Erythroblast (primary cell): ENCODE measurements around the gene CA10.

ENCODE experiments used
- DNase-seq, 2 experiments: peaks; one replicate each; lab custom pipeline; 2025; lab: John Stamatoyannopoulos, UW
- GATA1 ChIP-seq: IDR thresholded peaks from 2 replicates; pipeline ENCODE4 v1.6.1; 2011; ENCODE audit warnings: low read depth, mild to moderate bottlenecking, control low read depth, low read length, moderate library complexity
- POLR2A ChIP-seq: IDR thresholded peaks from 2 replicates; pipeline ENCODE4 v1.6.1; 2011; ENCODE audit warnings: mild to moderate bottlenecking, low read length

The CA10 gene

GRCh38 chr17:51830451-51830850, 328.1 kb downstream of the CA10 start:
- no peak for TF ChIP-seq GATA1
- TF ChIP-seq POLR2A = no peak
- no peak for DNase-seq

DNA sequence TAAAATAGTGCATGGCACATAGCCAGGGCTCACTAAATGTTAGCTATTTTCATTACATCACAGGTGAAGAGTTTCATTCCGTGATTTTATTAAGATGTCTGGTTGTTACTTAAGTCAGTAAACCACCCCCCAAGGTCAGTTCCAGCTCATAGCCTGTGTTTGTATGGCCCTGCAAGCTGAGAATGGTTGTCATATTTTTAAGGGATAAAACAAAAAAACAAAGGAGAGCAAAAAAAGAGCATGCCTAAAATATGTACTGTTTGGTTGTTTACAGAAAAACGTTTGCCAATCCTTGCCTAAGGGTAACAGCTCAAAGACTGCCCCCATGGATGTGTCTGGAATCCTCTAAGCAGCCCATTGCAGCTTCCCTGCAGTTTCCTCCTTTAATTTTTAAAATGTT, 329.6 kb downstream of the CA10 start:
- TF ChIP-seq POLR2A (no peak), GATA1 (no peak)
- no peak for DNase-seq

GRCh38 chr17:51827140-51827539, 331.4 kb downstream of the CA10 start:
- no peak for DNase-seq
- TF ChIP-seq GATA1 = no peak
- TF ChIP-seq POLR2A = no peak

GRCh38 chr17:51820766-51821165, 337.7 kb downstream of the CA10 start:
- DNase-seq = no peak
- TF ChIP-seq POLR2A (no peak), GATA1 (no peak)

DNA sequence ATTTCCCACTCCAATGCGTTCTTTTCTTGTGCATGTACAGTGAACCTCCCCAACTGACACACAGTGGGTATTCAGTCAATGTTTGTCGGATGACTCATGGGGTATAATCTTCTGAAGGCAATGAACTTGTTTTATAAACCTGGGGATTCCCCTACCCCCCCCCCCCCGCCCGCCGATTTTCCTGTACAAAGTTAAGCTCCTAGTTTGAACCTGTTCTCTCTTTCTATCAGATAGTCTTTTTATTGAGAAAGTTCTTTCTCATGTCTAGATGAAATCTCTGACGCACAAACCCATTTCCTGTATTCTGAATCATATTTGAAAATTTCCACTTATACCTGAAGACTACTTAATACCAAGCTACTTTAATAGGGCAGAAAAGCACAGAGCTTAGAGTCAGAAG, 338.3 kb downstream of the CA10 start:
- no peak for TF ChIP-seq GATA1
- no peak for DNase-seq

- TF ChIP-seq GATA1 (no peak), POLR2A (no peak)
- no peak for DNase-seq
Observed at GRCh38 chr17:51819341-51820219, 338.9 kb downstream of the CA10 start.

GRCh38 chr17:51818777-51819176, 339.7 kb downstream of the CA10 start:
- DNase-seq = no peak
- TF ChIP-seq POLR2A = no peak
- TF ChIP-seq GATA1 = no peak

GRCh38 chr17:51817955-51818354, 340.6 kb downstream of the CA10 start:
- TF ChIP-seq GATA1 = no peak
- DNase-seq = no peak

DNA sequence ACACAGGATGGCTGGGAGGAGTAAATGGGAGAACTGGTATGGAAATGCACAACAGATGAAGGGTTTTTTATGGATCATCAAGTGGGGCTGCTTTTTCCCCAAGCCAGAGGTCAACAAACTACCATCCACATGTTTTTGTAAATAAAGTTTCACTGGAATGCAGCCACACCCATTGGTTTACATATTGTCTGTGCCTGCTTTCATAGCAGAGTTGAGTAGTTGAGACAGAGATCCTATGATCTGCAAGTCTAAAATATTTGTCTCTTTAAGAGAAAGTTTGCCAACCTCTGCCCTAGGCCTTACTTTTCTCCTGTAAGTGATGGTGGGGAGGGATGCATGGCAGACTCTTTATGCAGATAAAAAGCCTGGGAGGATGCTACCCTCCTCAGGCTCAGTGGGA, 341.4 kb downstream of the CA10 start:
- no peak for DNase-seq
- TF ChIP-seq POLR2A (no peak), GATA1 (no peak)

DNA sequence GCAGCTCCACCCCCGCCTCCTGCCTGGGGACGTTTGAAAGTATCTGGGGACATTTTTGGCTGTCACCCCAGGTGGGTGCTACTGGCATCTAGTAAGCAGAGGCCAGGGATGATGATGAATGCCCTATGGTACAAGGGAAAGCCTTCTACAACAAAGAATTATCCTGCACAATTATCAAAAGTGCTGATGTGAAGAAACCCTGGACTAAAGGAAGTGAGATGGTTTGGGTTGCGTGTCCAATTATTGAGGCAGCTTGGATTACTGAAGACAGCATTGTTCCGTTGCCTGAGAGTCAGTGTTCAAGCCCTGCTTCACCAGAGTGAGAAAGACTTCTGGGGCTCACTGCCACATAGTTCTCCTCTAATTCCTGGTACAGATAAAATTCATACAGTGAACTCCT, 343.4 kb downstream of the CA10 start:
- TF ChIP-seq POLR2A = no peak
- no peak for DNase-seq

DNA sequence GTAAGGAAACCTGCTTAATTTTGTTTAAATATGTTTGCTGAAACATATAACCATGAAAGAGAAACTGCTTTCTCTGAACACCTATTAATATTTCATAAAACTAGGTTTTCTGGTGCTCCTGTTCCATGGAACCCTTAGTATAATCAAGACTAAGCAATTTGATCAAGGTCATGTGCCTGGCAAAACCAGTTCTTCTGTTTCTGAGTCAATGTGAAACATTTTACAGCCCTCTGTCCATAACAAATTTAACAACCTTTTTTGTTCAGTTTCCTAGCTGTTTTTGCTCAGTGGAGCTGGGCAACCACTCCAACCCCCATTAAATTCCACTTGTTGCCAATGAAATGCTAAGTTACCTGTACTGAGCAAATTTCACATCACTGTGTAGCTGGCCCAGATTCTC, 344.0 kb downstream of the CA10 start:
- TF ChIP-seq GATA1 (no peak), POLR2A (no peak)
- no peak for DNase-seq

DNA sequence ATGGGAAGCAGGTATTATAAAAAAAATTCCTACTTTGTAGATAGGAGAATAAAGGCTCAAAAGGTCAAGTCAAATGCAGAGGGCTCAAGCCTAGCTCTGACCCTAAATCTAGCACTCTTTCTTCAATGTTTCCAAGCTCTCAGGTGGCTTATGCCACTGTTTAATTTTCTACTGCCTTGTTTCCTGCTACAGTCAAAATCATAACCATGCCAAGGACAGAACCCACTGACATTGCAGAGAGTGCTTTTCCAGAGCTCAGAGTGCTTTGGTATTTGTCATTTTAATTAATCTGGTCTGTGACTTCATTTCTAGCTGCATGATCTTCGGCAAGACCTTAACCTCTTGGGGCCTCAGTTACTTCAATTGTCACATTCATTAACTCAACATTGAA, 344.7 kb downstream of the CA10 start:
- no peak for DNase-seq
- TF ChIP-seq GATA1 (no peak), POLR2A (no peak)

GRCh38 chr17:51813140-51813783, 345.3 kb downstream of the CA10 start:
- TF ChIP-seq POLR2A (no peak), GATA1 (no peak)
- DNase-seq = no peak

DNA sequence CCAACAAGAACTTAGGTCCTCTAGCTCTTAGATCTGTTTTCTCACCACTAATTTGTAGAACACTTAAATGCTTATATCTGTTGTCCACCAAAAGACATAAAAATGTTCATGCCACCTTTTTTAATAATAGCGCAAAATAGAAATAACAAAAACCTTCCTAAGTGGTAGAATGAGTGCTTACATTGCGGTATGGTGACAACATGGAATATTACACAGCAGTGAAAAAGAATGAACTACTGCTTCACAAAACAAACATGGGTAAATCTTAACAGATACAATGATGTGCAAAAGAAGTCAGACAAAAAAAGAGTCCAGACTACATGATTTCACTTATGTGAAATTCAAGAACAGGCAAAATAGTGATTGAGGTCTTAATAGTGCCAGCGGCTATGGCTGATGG, 351.1 kb downstream of the CA10 start:
- DNase-seq = no peak
- TF ChIP-seq GATA1 (no peak), POLR2A (no peak)

DNA sequence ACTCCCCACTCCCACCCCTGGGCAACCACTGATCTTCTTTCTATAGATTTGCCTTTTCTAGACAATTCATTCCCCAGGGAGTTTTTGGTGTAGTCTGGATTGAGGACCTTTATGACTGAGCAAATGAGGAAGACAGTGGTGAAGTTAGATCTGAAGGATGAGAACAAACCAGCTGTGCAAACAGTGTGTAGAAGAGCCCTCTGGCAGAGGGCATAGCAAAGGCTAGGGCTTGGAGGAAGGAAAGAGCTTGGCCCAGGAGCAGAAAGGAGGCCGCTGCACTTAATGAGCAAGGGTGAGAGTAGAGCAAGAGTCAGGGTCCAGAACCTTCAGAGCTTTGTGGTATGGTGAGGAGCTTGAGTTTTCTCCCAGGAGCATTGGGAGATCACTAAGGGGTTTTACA, 352.7 kb downstream of the CA10 start:
- TF ChIP-seq GATA1 = no peak
- TF ChIP-seq POLR2A = no peak
- DNase-seq = no peak
